ENCODE results near the gene CSTA. TPM values are rescaled to one million over a fixed set of nuclear protein-coding genes. Genes with fewer than 3 reads are reported as not detected.

CSTA gene
- total RNA-seq, 1 donor from 2014 or later, result not detected

GRCh38 chr3:122390665-122391064 is 65.6 kb downstream of the CSTA start:
- CTCF ChIA-PET, result interaction anchor here (1.3 kb wide), 1 partner anchor 14 kb away, joined by 4 read pairs; no protein-coding TSS in a partner anchor
- ATAC-seq (ENCODE audit: low read depth), result no peak
- Mint-ChIP-seq H3K36me3 (ENCODE audit: low read depth) (peaks cover 9% of the 10 kb centered on the region), H3K9me3 (no peaks in the 10 kb centered on the region), H3K4me1 (peaks cover 16% of the 10 kb centered on the region), H3K27me3 (no peaks in the 10 kb centered on the region), H3K4me3 (no peak overlapping the region), H3K27ac (no peak overlapping the region)
- intact Hi-C loops (cut with micrococcal nuclease), result loop anchor here (5.0 kb wide), 2 partner anchors 172 to 867 kb away; partner anchors contain the start of genes DTX3L and PARP9
- DNase-seq, result no peak
- POLR2A ChIA-PET, result interaction anchor here (0.6 kb wide), 1 partner anchor 637 kb away, joined by 5 read pairs; the partner anchor contains the start of gene SEMA5B
- TF ChIP-seq CTCF (IDR thresholded peaks at IDR 0.05), result no peak

Other genes starting within 250 kb of the CSTA start
- 0.02 TPM in 1 of 2 replicates, not detected in the other for gene CASR, start 141.6 kb upstream of the CSTA start, total RNA-seq
- 47.3 and 49.1 TPM in 2 replicates for gene MIX23, start 58.0 kb downstream of the CSTA start, total RNA-seq
- 28.5 and 33.9 TPM in 2 replicates for gene FAM162A, start 58.9 kb downstream of the CSTA start, total RNA-seq
- 8.0 and 8.1 TPM in 2 replicates for gene WDR5B, start 90.8 kb downstream of the CSTA start, total RNA-seq
- gene KPNA1, start 189.7 kb downstream of the CSTA start, total RNA-seq, result 72.9 and 76.4 TPM in 2 replicates
- gene PARP9, start 239.1 kb downstream of the CSTA start, total RNA-seq, result 45.9 and 50.8 TPM in 2 replicates
- gene DTX3L, start 239.1 kb downstream of the CSTA start, total RNA-seq, result 73.8 and 76.5 TPM in 2 replicates

All from activated B cell treated with CpG ODN at 0.5 μM for 24 hours (primary cell).